AML-193 (cell line): ENCODE measurements around the gene SIAE.

ENCODE experiments used
- DNase-seq, 2 experiments: peaks; one replicate each; lab custom pipeline; 2025; lab: John Stamatoyannopoulos, UW

The SIAE gene

DNA sequence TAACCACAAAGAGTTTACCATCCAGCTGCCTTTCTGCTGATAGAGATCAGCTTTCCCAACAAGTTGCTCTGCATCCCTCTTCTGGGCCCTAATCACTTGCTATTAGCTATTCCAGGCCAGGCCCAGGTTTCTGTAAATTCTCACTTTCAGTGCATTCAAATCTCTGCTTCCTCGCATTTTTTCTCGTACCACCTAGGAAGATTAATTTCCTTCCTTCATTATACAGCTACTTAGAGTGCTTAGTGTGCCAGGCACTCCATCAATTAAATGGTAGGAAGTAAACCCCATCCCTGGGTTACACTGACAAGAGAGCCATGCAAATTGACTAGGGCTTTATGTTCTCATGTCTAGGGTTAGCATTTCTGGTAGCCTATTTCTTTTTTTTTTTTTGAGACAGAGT lies 9.7 kb downstream of the SIAE start:
- no peak for DNase-seq

DNA sequence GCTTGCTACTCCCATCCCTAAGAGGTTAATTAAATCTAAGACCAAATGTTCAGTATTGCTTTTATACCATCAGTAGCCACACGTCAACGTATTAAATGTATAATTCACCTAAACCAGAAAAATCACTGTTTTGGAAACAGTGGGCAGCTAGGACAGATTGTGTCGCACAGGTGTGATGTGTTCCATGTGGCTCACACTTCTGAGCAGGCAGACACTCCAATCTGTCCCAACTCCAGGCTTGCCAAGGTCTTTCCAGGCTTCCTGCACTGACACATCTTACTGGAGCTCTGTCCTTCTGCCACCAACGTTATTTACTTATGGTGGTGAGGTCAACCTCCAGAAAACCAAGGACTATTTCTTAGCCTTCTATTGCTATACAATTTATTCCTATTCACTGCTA lies 11.4 kb downstream of the SIAE start:
- no peak for DNase-seq

DNA sequence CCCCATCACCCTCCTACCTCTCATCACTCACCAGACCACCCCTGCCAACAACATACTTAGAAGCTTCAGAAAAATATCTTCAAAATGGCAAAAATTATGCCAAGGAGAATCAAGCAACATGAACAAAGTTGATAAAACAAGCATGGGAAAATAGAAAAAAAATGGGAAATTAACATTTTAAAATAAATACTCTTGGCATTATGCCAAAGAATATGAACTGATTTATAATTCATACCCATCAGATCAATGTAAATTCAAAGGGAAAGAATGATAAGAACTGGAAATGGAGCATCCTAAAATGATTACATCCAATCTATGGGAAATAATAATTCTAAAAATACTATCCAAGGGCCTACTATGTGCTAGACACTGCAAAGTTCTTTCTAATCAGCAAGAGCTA lies 12.0 kb downstream of the SIAE start:
- DNase-seq, result no peak

DNA sequence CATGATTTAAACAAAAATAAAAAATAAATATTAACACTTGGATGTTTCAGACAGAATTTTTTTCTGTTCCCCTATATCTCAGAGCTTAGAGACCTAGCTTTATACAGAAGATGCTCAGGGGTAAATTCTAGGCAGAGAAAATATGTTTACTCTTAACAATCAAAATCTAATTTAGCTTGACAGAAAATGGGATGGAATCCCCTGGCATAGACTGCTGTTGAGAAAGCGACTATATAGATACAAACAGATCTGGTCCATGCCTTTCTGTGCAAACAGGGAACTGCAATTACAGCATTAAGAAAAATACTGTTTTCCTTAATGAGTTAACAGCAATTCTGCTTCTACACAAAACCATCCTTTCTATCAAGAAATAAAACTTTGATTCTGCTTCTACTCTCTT lies 14.6 kb downstream of the SIAE start:
- DNase-seq, result no peak

DNA sequence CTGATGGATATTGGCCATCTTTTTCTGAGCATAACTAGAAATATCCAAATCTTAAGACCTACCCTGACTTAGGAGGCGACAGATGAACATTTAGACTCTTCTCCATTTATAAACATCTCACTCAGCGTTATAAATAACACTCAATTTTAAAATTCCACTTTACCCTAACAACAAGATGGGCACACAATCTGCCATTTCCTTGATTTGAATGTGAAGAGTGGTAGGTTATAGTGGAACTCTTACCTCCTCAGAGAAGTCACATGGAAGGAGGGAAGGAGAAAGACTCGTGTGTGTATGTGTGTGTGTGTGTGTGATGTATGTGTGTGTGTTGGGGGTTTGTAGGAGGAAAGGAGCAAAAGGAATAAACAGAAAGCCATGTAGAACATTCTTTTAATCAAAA lies 15.0 kb downstream of the SIAE start:
- no peak for DNase-seq

DNA sequence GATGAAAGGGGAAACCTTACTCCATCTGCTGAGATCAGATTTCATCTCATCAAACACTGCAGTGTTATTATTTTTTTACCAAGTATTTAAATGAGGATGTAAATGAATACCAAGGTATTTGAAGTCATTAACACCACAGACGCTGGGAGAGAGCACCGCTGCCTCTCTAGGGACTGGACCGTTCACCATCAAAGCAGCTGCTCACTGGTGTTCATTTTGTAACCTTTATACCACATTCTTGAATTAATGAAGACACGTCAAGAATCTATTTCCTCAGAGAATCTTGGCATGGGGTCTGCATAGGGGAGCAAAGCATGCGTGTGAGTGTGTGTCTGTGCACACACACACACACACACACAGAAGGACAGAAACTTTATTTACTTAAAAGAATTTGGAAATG lies 15.6 kb downstream of the SIAE start:
- DNase-seq, result no peak

DNA sequence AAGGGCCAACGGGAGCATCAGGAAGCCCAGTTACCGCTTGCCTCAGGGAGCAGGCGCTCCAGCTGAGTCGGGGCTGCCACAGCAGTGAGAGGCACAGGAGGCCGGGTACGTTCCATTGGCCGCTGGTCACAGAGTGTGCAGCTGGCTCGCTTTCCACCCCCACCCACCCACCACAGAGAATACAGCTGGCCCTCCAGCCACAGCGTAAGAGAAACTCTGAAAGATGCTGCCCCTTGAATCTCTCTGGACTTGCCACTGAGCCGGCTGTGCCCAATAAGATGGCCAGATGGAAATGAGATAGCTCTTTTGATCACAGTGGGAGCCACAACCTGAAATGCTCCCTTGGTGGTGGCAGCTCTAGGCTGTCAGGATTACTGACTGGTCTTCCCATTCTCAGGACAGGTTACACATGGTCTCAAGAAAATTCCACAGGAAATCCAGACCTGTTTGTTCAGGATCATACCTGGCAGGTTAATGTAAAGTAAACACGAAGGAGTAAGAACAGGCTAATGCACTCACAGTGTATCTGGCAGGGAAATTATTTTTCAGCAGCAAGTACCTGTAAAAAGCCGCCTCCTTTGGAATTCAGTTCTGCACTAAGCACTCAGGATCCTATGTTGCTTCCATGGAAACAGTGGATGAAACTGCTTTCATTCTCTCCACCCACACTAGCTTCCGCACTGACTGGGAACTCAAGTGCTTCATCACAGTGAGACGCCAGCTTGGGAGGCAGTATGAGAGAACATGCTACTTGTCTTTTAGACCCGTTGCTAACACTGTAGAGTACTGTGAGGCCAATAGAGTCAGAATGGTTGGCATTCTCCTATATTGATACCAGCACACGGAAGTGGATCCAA lies 16.5 kb downstream of the SIAE start:
- no peak for DNase-seq

DNA sequence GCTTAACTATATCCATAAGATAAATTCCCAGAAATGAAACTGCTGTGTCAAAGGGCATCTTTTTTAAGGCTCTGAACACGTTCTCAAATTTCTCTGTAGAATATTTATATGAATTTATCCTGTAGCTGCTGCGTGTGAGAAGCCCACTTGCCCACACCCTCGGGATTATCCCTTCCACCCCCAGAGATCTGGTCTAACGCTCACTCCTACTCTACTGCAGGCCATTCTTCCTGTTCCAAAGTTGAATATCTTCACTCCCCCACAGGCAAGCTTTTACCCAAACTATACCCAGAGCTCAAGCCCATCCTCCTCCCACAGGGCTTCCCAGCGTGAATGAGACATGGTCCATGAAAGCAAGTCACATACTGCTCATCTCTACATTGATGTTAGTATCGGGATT lies 24.9 kb downstream of the SIAE start:
- DNase-seq, result no peak

DNA sequence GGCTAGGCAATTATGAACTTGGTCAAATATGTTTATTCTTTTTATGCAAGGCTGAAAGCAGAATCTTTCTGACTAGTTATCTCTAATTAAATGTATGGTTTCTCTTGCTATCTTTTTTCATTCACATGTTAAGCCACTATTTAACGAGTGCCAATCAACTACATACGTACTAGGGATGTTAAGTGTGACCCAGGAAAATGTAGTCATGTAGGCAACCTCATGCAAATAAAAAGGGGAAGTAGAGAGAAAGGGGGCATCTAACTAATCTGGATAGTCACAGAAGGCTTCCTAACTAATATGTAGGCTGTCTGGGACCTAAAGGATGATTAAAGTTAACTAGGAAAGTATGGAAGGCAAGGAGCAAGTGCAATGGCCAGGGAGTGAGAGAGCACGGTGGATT lies 27.4 kb downstream of the SIAE start:
- DNase-seq, result no peak

DNA sequence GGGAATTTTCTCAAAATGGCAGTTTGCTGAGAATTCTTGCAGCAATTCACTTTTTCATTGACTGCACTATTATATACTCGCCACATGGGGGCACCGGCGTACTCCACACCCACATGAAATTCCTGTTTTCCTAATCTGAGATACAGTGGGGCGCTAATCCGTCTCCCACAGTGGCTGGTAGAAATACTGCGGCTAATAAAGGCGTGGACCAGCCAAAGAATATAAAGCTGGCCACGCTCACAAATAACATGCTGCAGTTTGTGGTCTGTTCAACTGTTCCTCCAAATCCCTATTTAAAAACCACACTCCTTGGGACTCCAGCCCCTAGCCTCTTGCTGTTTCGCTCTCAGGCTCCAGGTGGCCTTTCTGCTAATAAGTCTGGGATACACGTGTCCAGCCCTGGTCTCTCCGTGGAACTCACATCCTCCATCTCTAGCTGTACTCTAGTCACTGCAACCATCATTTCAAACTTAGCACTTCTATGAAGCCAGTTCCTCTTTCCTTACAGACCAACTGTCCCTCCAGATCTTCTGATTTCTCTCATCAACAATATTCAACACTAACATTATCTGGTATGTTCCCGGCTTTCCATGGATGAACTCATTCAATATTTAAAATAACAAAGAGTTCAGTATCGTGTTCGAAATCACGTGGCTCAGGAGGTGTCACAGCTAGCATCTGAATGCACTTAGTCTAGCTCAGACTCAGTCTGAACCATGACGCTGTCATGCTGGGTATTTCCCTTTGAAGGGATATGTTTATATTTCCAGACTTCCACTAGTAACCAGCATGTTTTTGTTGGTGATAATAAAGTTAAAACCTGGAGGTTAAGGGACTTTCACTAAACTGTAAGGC lies 28.9 kb downstream of the SIAE start:
- DNase-seq, result peak; percentile 56 to 63

DNA sequence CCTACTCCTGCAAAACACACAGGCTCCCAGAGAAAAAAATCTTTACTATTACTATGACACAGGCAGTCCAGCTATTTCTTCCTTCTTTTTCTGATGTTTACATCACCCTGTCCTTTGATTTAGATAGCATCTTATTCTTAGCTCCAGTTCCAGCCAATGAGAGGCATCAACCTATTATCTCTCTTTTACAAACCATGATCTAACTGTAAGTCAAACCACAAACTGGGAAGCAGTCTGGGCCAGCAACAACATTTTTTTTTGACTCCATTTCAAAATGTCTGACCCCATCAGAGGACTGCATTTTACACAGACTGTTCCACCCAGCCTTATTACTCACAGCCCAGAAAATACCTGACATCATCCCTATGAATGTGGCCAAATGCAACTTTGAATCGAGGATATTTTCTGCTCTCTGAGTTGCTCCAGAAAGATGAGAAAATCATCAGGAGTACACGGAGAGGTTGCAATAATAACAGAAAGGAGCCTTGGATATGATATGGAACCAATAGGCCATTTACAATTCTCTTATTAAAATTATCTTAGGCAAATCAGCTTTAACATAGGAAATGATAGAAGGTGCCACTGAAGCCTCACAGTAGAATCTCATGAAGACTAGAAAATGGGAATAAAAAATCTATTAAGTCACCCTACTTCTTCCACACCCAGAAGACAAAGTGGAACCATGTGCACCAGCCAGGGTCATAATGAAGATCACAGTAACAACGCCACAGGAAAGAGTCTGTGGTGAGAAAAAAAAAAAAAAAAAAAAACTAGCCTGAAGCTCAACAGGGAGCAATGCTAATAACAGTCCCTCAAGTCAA lies 29.7 kb downstream of the SIAE start:
- no peak for DNase-seq

DNA sequence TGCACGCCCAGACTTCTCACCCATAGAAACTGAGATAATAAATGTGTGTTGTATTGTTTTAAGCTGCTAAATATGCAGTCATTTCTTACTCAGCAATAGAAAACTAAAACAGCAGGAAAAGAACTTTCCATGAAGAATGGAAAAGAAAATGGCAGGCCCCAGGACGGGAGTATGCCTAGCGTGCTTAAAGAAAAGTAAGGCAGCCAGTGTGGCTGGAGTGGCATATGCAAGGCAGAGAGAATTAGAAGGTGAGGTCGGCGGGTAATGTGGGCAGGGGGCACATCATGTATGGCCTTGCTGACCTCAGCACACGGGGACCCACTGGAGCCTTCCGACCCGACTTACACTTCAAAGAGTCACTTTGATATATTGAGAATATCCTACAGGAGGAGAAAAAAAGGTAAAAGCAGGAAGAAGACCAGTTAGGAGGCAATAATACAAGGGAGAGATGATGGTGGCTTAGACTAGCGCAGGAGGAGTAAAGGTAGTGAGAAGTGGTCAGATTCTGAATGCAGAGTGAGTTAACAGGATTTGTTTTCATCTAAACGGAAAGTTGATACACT lies 30.4 kb downstream of the SIAE start:
- DNase-seq, result no peak

DNA sequence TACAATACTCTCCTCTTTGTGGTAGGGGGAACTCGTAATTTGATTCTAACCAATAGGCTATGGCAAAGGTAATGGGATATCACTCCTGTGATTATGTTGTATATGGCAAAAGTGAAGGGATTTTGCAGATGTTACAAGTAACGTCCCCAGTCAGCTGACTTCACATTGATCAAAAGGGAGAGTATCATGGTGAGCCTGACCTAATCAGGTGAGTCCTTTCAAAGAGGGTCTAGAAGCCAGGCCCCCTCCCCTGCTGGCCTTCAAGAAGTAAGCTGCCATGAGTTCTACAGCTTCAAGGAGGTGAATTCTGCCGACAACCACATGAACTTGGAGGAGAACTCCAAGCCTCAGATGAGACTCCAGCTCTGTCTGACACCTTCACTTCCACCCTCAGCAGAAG lies 30.9 kb downstream of the SIAE start:
- no peak for DNase-seq

DNA sequence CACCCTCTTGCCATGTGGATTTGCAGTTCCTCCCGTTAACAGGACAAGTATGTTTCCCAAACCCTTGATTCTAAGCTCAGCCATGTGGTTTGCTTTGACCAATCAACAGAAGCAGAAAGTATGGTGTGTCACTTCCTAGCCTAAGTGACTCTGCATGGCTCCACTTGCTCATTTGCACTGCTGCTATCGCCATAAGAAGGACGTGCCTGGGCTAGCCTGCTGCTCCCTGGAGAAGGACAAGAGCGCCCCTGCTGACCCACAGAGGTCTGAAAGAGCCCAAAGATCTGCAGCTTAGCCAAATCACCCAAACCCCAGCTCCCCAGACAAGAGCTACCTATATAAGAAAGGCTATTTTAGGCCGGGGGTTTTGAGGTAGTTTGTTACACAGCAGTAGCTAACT lies 32.9 kb downstream of the SIAE start:
- no peak for DNase-seq

DNA sequence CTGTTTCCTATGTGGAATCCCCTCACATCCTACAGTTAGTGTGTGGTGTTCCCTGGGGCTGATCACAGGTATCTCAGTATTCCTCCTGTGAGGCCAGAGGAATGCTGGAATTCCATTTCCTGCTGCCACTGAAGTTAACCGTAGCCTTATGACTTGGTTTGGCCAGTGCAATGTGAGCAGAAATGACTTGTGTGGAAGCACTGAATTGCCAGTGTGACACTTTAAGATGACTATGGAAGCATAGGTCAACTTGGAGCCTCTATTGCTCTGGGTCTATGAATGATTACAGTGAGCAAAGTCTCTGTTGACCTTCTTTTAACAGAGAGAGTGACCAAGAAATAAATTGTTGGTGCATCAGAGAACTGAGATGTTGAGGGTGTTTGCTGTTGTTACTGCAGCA lies 34.4 kb downstream of the SIAE start:
- DNase-seq, result no peak

DNA sequence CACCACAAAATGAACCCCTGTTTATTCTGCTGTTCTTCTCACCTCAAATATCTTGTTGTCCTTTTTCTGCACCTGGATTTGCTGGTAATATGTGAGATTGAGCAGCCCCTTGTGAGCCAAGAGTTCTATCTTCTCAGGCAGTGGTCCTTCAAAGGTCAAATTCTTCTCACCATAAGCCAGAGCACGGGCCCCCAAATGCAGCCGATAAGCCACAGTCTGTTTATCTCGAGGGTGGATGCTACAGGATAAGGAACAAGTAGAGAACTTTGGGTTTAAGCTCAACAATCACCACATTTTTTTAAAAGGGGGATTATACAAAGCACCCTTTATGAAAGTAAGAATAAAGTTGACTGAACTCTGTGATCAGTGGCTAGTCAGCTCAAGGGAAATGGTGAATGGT lies 35.0 kb downstream of the SIAE start:
- DNase-seq, result no peak

DNA sequence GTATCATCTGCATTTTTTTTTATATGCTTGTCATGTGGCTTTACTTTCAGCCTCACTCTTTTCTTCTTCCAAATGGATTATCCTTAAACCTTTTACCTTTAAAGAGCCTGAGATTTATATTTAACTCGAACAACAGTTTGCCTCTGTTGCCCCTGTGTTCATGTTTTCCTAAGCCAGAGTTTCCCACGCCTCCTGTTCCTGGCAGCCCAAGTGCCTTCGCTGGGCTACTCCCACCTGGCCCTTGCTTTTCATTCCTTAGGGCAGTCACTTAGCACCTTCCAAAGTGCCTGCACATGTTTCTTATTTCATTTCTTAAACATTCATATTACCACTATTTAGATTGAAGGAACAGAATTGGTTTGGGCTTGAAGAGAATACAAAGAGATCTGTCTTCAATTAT lies 37.6 kb downstream of the SIAE start:
- DNase-seq, result no peak

DNA sequence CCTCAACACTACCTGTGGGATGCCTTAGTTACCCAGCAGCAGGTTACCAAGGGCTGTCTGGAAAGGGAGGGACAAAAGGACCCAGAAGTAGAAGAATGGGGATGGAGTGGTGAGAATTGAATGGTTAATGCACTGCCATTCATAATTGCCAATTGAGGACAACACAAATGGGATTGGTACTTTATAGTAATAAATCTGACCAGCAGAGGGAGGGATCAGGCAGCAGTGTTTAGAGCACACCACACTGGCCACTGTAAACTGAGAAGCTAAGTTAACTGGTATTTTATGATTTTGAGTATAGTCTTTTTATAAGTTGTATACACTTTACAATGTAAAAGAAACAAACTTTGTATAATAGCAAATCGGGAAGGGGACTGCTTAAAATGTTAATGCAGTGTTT lies 40.2 kb downstream of the SIAE start:
- peak; percentile 27 to 51 for DNase-seq

DNA sequence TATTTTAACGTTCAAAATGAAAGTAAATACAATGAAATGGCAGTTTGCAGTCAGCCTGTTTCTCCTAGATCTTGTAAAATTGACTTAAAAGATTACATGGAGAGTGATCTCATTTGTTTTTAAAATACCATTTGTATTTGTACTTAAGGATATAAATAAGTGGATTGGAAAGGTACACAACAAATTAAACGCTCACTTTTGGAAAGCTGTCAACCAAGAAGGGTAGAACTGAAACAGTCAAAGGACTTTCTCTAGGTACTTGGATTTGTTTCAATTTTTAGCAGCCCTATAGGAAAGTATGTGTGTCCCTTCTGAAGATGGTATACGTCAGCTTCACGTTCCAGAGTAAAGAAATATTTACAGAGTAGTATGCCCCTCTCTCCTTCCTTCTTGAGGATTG lies 43.6 kb downstream of the SIAE start:
- no peak for DNase-seq

DNA sequence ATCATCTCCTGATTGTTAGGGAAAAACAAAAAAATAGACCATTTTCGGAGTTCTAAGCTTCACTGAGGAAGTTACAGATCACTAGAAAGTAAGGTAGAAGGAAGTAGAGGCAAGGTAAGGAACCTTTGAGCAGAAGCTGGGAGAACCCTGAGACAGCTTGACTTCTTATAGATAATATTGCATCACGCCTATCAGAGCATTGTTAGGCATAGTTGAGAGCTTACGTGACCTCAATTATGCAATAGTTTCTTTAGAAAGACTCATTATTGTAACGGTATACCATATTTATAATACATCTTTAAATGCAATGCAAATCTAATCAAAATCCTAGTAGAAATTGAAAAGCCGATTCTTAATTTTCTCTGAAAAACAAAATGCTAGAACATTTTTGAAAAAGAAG lies 46.0 kb downstream of the SIAE start:
- peak; percentile 24 to 49 for DNase-seq

DNA sequence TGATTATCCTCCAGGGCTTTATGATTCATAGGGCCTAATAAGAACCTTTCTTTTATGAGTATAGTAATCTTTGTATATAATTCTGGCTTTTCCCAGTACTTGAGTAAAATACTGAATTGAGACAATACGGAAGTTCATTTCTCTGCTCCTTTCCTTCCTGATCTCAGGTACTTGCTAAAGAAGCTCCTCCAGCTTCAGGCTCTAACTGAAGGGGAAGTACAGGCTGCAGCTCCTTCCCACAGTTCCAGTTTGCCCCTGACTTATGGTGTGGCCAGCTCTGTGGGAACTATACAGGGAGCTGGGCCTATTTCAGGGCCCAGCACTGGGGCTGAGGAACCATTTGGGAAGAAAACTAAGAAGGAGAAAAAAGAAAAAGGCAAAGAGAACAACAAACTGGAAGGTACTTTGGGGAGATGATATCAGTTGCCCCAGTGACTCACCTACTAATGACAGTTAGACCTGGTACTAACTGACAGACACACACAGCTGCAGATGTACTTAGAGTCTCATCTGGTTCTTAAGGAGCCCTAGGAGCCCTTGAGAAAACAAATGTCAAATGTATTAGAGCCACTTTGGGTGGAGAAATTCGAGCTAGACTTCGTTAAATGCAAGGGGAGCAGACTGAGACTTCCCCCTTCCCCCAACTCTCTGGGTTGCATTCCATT lies 47.9 kb downstream of the SIAE start:
- DNase-seq, result no peak
